ENCODE measurements around the gene RCE1.

DNA sequence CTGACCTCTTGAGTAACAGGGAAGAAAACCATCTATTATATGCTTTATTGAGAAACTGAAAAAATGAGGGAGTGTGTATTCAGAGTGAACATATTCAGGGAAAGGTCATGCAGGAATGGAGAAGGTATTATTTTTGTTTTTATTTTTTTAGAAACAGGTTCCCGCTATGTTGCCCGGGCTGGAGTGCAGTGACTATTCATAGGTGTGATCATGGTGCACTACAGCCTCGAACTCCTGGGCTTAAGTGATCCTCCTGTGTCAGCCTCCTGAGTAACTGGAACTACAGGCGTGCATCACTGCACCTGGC is 8.7 kb upstream of the RCE1 start:
- TF ChIP-seq, protein P1, sequence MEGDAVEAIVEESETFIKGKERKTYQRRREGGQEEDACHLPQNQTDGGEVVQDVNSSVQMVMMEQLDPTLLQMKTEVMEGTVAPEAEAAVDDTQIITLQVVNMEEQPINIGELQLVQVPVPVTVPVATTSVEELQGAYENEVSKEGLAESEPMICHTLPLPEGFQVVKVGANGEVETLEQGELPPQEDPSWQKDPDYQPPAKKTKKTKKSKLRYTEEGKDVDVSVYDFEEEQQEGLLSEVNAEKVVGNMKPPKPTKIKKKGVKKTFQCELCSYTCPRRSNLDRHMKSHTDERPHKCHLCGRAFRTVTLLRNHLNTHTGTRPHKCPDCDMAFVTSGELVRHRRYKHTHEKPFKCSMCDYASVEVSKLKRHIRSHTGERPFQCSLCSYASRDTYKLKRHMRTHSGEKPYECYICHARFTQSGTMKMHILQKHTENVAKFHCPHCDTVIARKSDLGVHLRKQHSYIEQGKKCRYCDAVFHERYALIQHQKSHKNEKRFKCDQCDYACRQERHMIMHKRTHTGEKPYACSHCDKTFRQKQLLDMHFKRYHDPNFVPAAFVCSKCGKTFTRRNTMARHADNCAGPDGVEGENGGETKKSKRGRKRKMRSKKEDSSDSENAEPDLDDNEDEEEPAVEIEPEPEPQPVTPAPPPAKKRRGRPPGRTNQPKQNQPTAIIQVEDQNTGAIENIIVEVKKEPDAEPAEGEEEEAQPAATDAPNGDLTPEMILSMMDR (conservative IDR thresholded peaks at IDR 0.05), result no peak; the same call in 1 of the 2 replicates
- TF ChIP-seq ZFX (IDR thresholded peaks at IDR 0.05), result no peak

Data from C4-2B (cell line).